HepG2 (cell line): Measurements from ENCODE around the gene PTGR3. TPM values are rescaled to one million over a fixed set of nuclear protein-coding genes. Genes with fewer than 3 reads are reported as not detected.

Experiments
- ATAC-seq: fragments of 200-7000 bp; cut with Tn5 transposase; 3 replicates; pipeline ENCODE4 v1.9.1; 2020; ENCODE audit warnings: mild to moderate bottlenecking, moderate library complexity
- BruUV-seq: library from RNA; stranded (reverse); fragments of 400-500 nt; replicated peaks from 2 replicates; lab custom pipeline; 2021; lab: Mats Ljungman, UMichigan
- CTCF ChIA-PET: fragments of 300-600 bp; formaldehyde crosslinking; extraction: SDS; loops from one replicate; lab custom pipeline; 2021; ENCODE audit warnings: low total read pairs, inconsistent platforms, low intra/inter-chr PET ratio; lab: Yijun Ruan, JAX
- POLR2A ChIA-PET: fragments of 350-600 bp; sonication (Branson Sonifier 250); formaldehyde crosslinking; loops from one replicate; lab custom pipeline; 2020; ENCODE audit warnings: antibody characterized with exemption, inconsistent platforms; lab: Yijun Ruan, JAX
- DNase-seq: peaks from one replicate; pipeline ENCODE4 v3.0.0-alpha.2; 2015; ENCODE audit warnings: low spot score
- FAIRE-seq: peaks from 3 replicates; lab custom pipeline; 2011; peaks lifted over from hg19 to GRCh38; lab: Jason Lieb, UNC
- H2AFZ ChIP-seq: one replicate; pipeline ENCODE4 v1.6.1; 2011; ENCODE audit warnings: low read length, inconsistent platforms
- H3K27ac ChIP-seq: fragments of 300-600 bp; 3 replicates; pipeline ENCODE4 v1.8.0; 2011; ENCODE audit warnings: mixed run types, mild to moderate bottlenecking, mixed read lengths, low read length, inconsistent platforms; ENCODE audit not compliant: insufficient read depth; ENCODE audit errors: extremely low read length
- H3K27me3 ChIP-seq, 2 experiments: fragments of 200-600 bp in 1 of 2; 2 replicates in 1 of 2; 3 replicates in 1 of 2; pipeline versions ENCODE4 v1.6.0 to v1.8.0; 2011; ENCODE audit warnings: low read length in 2 of 2, mild to moderate bottlenecking in 2 of 2, moderate library complexity in 2 of 2, inconsistent platforms in 1 of 2; ENCODE audit not compliant: insufficient read depth in 2 of 2, control insufficient read depth in 1 of 2
- H3K36me3 ChIP-seq, 2 experiments: fragments of 200-600 bp in 1 of 2; replicated peaks in 1 of 2; 2 replicates in 1 of 2; 3 replicates in 1 of 2; pipeline versions ENCODE4 v1.5.1 to v1.8.0; 2011; ENCODE audit warnings: low read length in 2 of 2, inconsistent platforms in 1 of 2; ENCODE audit not compliant: insufficient read depth in 2 of 2, control insufficient read depth in 1 of 2
- H3K4me1 ChIP-seq: 2 replicates; pipeline ENCODE4 v1.5.1; 2012; ENCODE audit warnings: low read length, inconsistent platforms; ENCODE audit not compliant: insufficient read depth
- H3K4me2 ChIP-seq: 2 replicates; pipeline ENCODE4 v1.6.0; 2011; ENCODE audit warnings: low read depth, low read length, inconsistent platforms
- H3K4me3 ChIP-seq, 3 experiments: fragments of 200-600 bp in 1 of 3; sonication (generic), shearing (Covaris generic) in 1 of 3; replicated peaks in 1 of 3; 2 replicates each; pipeline ENCODE4 v1.5.1; 2011 to 2016; ENCODE audit warnings: low read length in 3 of 3, inconsistent platforms in 2 of 3, low read depth in 2 of 3, mild to moderate bottlenecking in 2 of 3, control low read depth in 1 of 3, mixed read lengths in 1 of 3; ENCODE audit not compliant: insufficient read depth in 1 of 3
- H3K79me2 ChIP-seq: one replicate; pipeline ENCODE4 v1.6.1; 2011; ENCODE audit warnings: low read length, inconsistent platforms; ENCODE audit not compliant: insufficient read depth
- H3K9ac ChIP-seq: 2 replicates; pipeline ENCODE4 v1.6.0; 2011; ENCODE audit warnings: mild to moderate bottlenecking, low read depth, low read length, inconsistent platforms; ENCODE audit not compliant: insufficient read depth
- H3K9me3 ChIP-seq: 2 replicates; pipeline ENCODE4 v1.5.1; 2012; ENCODE audit warnings: mild to moderate bottlenecking, low read length
- H4K20me1 ChIP-seq: 2 replicates; pipeline ENCODE4 v1.6.0; 2011; ENCODE audit warnings: inconsistent platforms, mild to moderate bottlenecking, low read length, moderate library complexity; ENCODE audit not compliant: insufficient read depth
- IRF1 ChIP-seq: sonication (generic); formaldehyde crosslinking; IDR thresholded peaks from 2 replicates; pipeline ENCODE4 v1.4.0; 2020; ENCODE audit warnings: low read depth, mild to moderate bottlenecking, missing genetic modification reagents
- MLXIP ChIP-seq: sonication (generic); formaldehyde crosslinking; IDR thresholded peaks from 2 replicates; pipeline ENCODE4 v1.9.0; 2021; ENCODE audit warnings: missing genetic modification reagents, borderline replicate concordance
- MNT ChIP-seq: fragments of 450-650 bp; IDR thresholded peaks from 2 replicates; pipeline ENCODE4 v1.6.1; 2016
- WIZ ChIP-seq: sonication (generic); formaldehyde crosslinking; IDR thresholded peaks from 2 replicates; pipeline ENCODE4 v1.5.1; 2020; ENCODE audit warnings: mild to moderate bottlenecking, missing genetic modification reagents
- ZBTB7A ChIP-seq: sonication (generic); formaldehyde crosslinking; IDR thresholded peaks from 2 replicates; pipeline ENCODE4 v1.8.0; 2022; ENCODE audit warnings: mild to moderate bottlenecking, missing genetic modification reagents
- ZNF33B ChIP-seq: sonication (generic); formaldehyde crosslinking; IDR thresholded peaks from 2 replicates; pipeline ENCODE4 v1.5.1; 2020; ENCODE audit warnings: mild to moderate bottlenecking, missing genetic modification reagents
- ZNF646 ChIP-seq: sonication (generic); formaldehyde crosslinking; IDR thresholded peaks from 2 replicates; pipeline ENCODE4 v1.9.0; 2021; ENCODE audit warnings: mild to moderate bottlenecking, missing genetic modification reagents
- ZSCAN9 ChIP-seq: IDR thresholded peaks from 2 replicates; pipeline ENCODE4 v1.6.1; 2016; ENCODE audit warnings: borderline replicate concordance
- whole genome bisulfite sequencing: methylation state at CpG from one replicate; pipeline ENCODE4 v1.1.6; 2017; ENCODE audit warnings: low lambda C conversion rate; 5-methylcytosine and 5-hydroxymethylcytosine counted together
- in situ Hi-C: cut with HindIII; loops from 2 replicates; pipeline ENCODE4 v1.10.0; 2017; ENCODE audit warnings: low pct_unique_long_range_greater_than_20kb; ENCODE audit not compliant: extremely low pct_ligation_motif_present
- intact Hi-C: fragments of 100-400 bp; cut with micrococcal nuclease; formaldehyde crosslinking; loops from one replicate; pipeline ENCODE4 v1.10.0; 2022; ENCODE audit not compliant: unreplicated experiment
- polyA plus RNA-seq, 8 experiments: library from polyadenylated mRNA; depleted of rRNA in 3 of 8; stranded (reverse) in 7 of 8; unstranded in 1 of 8; fragments of >200 nt; fragmentation: Illumina TruSeq in 4 of 8; extraction: Trizol in 4 of 8; gene quantifications; 2 replicates each; pipeline versions ENCODE4 v1.2.1 to v1.2.3, GENCODE V29; 2011 to 2016; ENCODE audit warnings: low read depth in 4 of 8, missing spikeins in 1 of 8, mixed read lengths in 1 of 8; ENCODE audit not compliant: insufficient read depth in 1 of 8
- total RNA-seq, 5 experiments: library from RNA; depleted of rRNA; stranded (reverse); fragments of >200 nt; fragmentation: Illumina TruSeq; extraction: Trizol; gene quantifications; 2 replicates each; pipeline ENCODE4 v1.2.3, GENCODE V29; 2016; ENCODE audit warnings: low read depth in 1 of 5

Gene PTGR3
- total and polyA plus RNA-seq, 2 of the 13 experiments (the other 11 are each of a cell fraction or from before 2014, with no cell fraction given): 11.5 to 25.3 TPM

GRCh38 chr18:75256376-75256775 lies 47.4 kb upstream of the PTGR3 start (continued):
- TF ChIP-seq MNT (no peak), ZSCAN9 (no peak), IRF1 (no peak), MLXIP (CRISPR knock-in tag) (no peak)

- in situ Hi-C loops (no loop called here), intact Hi-C loops (no loop called here)
- FAIRE-seq: no peak
- ATAC-seq: no peak
- ChIA-PET POLR2A (no interaction called here), CTCF (no interaction called here)
- Histone ChIP-seq H3K4me1 (0 out of 2 replicates have a peak, but pooled peaks cover 10% of the 10 kb centered on the region), H3K9me3 (no peaks in the 10 kb centered on the region), H2AFZ (no peak overlapping the region), H3K27ac (no peak overlapping the region), H3K9ac (no peak overlapping the region), H3K36me3 (no peaks in the 10 kb centered on the region), H3K4me2 (no peak overlapping the region), H4K20me1 (no peaks in the 10 kb centered on the region), H3K4me3 (no peak overlapping the region), H3K27me3 (no peaks in the 10 kb centered on the region), H3K79me2 (no peaks in the 10 kb centered on the region)
- no TSS peak for BruUV-seq
- DNase-seq: no peak
- WGBS: 96% methylated on average over 3 of the region's 3 CpGs
- TF ChIP-seq ZNF33B (CRISPR knock-in tag): no peak
- no peak for TF ChIP-seq ZBTB7A (CRISPR knock-in tag)
- no peak for TF ChIP-seq WIZ (CRISPR knock-in tag)
- no peak for TF ChIP-seq ZNF646
Measured at GRCh38 chr18:75255094-75255493, 46.2 kb upstream of the PTGR3 start.
